Measurements from ENCODE around the gene OR51E1. TPM values are rescaled to one million over a fixed set of nuclear protein-coding genes. Genes with fewer than 3 reads are reported as not detected.
A peak's percentile ranks its signal among the peaks of the same experiment; 100 is the strongest.

The OR51E1 gene
- total and polyA plus RNA-seq, 4 donors, result 0.01 to 0.60 TPM; not detected in 2

GRCh38 chr11:4700436-4700820 is 56.6 kb downstream of the OR51E1 start:
- DNase-seq (peak in 1 of 3 donors; percentile 4), ATAC-seq (ENCODE audit: insufficient read depth, low FRiP score) (no peak)
- H3K4me3 ChIP-seq, result no peak overlapping the region
- H3K27ac ChIP-seq (ENCODE audit: low read depth in 1 of 2, low read length in 1 of 2), result no peak overlapping the region
- TF ChIP-seq, protein P1, sequence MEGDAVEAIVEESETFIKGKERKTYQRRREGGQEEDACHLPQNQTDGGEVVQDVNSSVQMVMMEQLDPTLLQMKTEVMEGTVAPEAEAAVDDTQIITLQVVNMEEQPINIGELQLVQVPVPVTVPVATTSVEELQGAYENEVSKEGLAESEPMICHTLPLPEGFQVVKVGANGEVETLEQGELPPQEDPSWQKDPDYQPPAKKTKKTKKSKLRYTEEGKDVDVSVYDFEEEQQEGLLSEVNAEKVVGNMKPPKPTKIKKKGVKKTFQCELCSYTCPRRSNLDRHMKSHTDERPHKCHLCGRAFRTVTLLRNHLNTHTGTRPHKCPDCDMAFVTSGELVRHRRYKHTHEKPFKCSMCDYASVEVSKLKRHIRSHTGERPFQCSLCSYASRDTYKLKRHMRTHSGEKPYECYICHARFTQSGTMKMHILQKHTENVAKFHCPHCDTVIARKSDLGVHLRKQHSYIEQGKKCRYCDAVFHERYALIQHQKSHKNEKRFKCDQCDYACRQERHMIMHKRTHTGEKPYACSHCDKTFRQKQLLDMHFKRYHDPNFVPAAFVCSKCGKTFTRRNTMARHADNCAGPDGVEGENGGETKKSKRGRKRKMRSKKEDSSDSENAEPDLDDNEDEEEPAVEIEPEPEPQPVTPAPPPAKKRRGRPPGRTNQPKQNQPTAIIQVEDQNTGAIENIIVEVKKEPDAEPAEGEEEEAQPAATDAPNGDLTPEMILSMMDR (IDR thresholded peaks at IDR 0.05; ENCODE audit: control extremely low read depth, extremely low read depth), result no peak
- H3K9me3 ChIP-seq (ENCODE audit: control insufficient read depth in 4 of 4, insufficient read depth in 3 of 4, low read length in 3 of 4), result no peaks in the 10 kb centered on the region
- no peaks in the 10 kb centered on the region for H3K36me3 ChIP-seq (ENCODE audit: control insufficient read depth in 4 of 4, insufficient read depth in 4 of 4, low read length in 4 of 4)
- peaks cover 0 to 6% (median 0%) of the 10 kb centered on the region in 5 donors for H3K4me1 ChIP-seq (ENCODE audit: control insufficient read depth in 5 of 5, insufficient read depth in 5 of 5, low read length in 5 of 5)
- 60 to 78% methylated on average over 1 of the region's 1 CpG for WGBS, 2 donors
- H3K27me3 ChIP-seq (ENCODE audit: control insufficient read depth in 3 of 3, insufficient read depth in 3 of 3, low read length in 2 of 3), result no peaks in the 10 kb centered on the region
- H3K9ac ChIP-seq (ENCODE audit: insufficient read depth in 1 of 2, low read length in 2 of 2), result no peak overlapping the region

- no peak within 1 kb of the TSS for H3K9ac ChIP-seq (ENCODE audit: insufficient read depth in 1 of 2, low read length in 2 of 2)
- TF ChIP-seq, protein P1 (IDR thresholded peaks at IDR 0.05; ENCODE audit: control extremely low read depth, extremely low read depth), result no peak
- no peaks in the 10 kb centered on the region for H3K36me3 ChIP-seq (ENCODE audit: control insufficient read depth in 4 of 4, insufficient read depth in 4 of 4, low read length in 4 of 4)
- no peaks in the 10 kb centered on the region for H3K9me3 ChIP-seq (ENCODE audit: control insufficient read depth in 4 of 4, insufficient read depth in 3 of 4, low read length in 3 of 4)
- no peak within 1 kb of the TSS for H3K27ac ChIP-seq (ENCODE audit: low read depth in 1 of 2, low read length in 1 of 2)
- no peaks in the 10 kb centered on the region for H3K27me3 ChIP-seq (ENCODE audit: control insufficient read depth in 3 of 3, insufficient read depth in 3 of 3, low read length in 2 of 3)
- H3K4me1 ChIP-seq (ENCODE audit: control insufficient read depth in 5 of 5, insufficient read depth in 5 of 5, low read length in 5 of 5), result peaks cover 0 to 6% (median 0%) of the 10 kb centered on the region in 5 donors
- WGBS, 2 donors, result 33 to 64% methylated on average over 5 of the region's 5 CpGs
- H3K4me3 ChIP-seq, result no peak within 1 kb of the TSS
- peak in 2 of 3 donors; percentile 26 to 35 for DNase-seq
- ATAC-seq (ENCODE audit: insufficient read depth, low FRiP score), result no peak
These were observed 60.4 kb downstream of the OR51E1 start, which contains the start of gene MMP26 for GRCh38 chr11:4704054-4704789. MMP26 (plus strand) TSS chr11:4704784.

GRCh38 chr11:4704790-4705334 is 61.1 kb downstream of the OR51E1 start:
- no peak for ATAC-seq (ENCODE audit: insufficient read depth, low FRiP score)
- WGBS, 2 donors, result 75 to 87% methylated on average over 8 of the region's 8 CpGs

More at GRCh38 chr11:4704790-4705334, 61.1 kb downstream of the OR51E1 start:
- Histone ChIP-seq H3K27ac (ENCODE audit: low read depth in 1 of 2, low read length in 1 of 2) (no peak overlapping the region), H3K4me1 (ENCODE audit: control insufficient read depth in 5 of 5, insufficient read depth in 5 of 5, low read length in 5 of 5) (peaks cover 0 to 6% (median 0%) of the 10 kb centered on the region in 5 donors), H3K9me3 (ENCODE audit: control insufficient read depth in 4 of 4, insufficient read depth in 3 of 4, low read length in 3 of 4) (no peaks in the 10 kb centered on the region), H3K36me3 (ENCODE audit: control insufficient read depth in 4 of 4, insufficient read depth in 4 of 4, low read length in 4 of 4) (no peaks in the 10 kb centered on the region), H3K9ac (ENCODE audit: insufficient read depth in 1 of 2, low read length in 2 of 2) (no peak overlapping the region), H3K27me3 (ENCODE audit: control insufficient read depth in 3 of 3, insufficient read depth in 3 of 3, low read length in 2 of 3) (no peaks in the 10 kb centered on the region), H3K4me3 (no peak overlapping the region)
- no peak for DNase-seq
- TF ChIP-seq, protein P1 (IDR thresholded peaks at IDR 0.05; ENCODE audit: control extremely low read depth, extremely low read depth), result no peak

Other genes with a start within 250 kb of the OR51E1 start
- gene OR52K2, start 194.7 kb upstream of the OR51E1 start, total RNA-seq, result under 1 TPM in 1 of 2 donors, not detected in 1; 0.67 TPM
- gene OR52K2, start 194.7 kb upstream of the OR51E1 start, polyA plus RNA-seq, result under 1 TPM in 1 of 2 donors, not detected in 1; 0.06 TPM
- gene OR52K1, start 161.3 kb upstream of the OR51E1 start, total RNA-seq, result under 1 TPM in 1 of 2 donors, not detected in 1; 0.18 TPM
- under 1 TPM in 1 of 2 donors, not detected in 1; 0.01 TPM for gene OR52K1, start 161.3 kb upstream of the OR51E1 start, polyA plus RNA-seq
- not detected for gene OR52M1, start 98.8 kb upstream of the OR51E1 start, total RNA-seq
- not detected for gene OR52M1, start 98.8 kb upstream of the OR51E1 start, polyA plus RNA-seq
- not detected for gene OR52I2, start 62.2 kb upstream of the OR51E1 start, total RNA-seq
- gene OR52I2, start 62.2 kb upstream of the OR51E1 start, polyA plus RNA-seq, result not detected
- not detected for gene OR52I1, start 49.9 kb upstream of the OR51E1 start, total RNA-seq
- gene OR52I1, start 49.9 kb upstream of the OR51E1 start, polyA plus RNA-seq, result not detected
- gene TRIM68, start 35.8 kb upstream of the OR51E1 start, total RNA-seq, result 10 to 100 TPM; 15.0 to 18.6 TPM
- 1 to 10 TPM; 5.6 to 7.5 TPM for gene TRIM68, start 35.8 kb upstream of the OR51E1 start, polyA plus RNA-seq
- not detected for gene OR51D1, start 6.5 kb upstream of the OR51E1 start, total RNA-seq
- gene OR51D1, start 6.5 kb upstream of the OR51E1 start, polyA plus RNA-seq, result not detected
- not detected for gene OR51E2, start 53.9 kb downstream of the OR51E1 start, total RNA-seq
- not detected for gene OR51E2, start 53.9 kb downstream of the OR51E1 start, polyA plus RNA-seq
- not detected for gene MMP26, start 60.8 kb downstream of the OR51E1 start, total RNA-seq
- not detected for gene MMP26, start 60.8 kb downstream of the OR51E1 start, polyA plus RNA-seq
- gene OR51F1, start 126.0 kb downstream of the OR51E1 start, total RNA-seq, result not detected
- not detected for gene OR51F1, start 126.0 kb downstream of the OR51E1 start, polyA plus RNA-seq
- gene OR52R1, start 160.4 kb downstream of the OR51E1 start, total RNA-seq, result not detected
- not detected for gene OR52R1, start 160.4 kb downstream of the OR51E1 start, polyA plus RNA-seq
- gene OR51F2, start 177.3 kb downstream of the OR51E1 start, total RNA-seq, result not detected
- gene OR51F2, start 177.3 kb downstream of the OR51E1 start, polyA plus RNA-seq, result not detected
- not detected for gene OR51S1, start 205.2 kb downstream of the OR51E1 start, total RNA-seq
- not detected for gene OR51S1, start 205.2 kb downstream of the OR51E1 start, polyA plus RNA-seq
- gene OR51T1, start 237.9 kb downstream of the OR51E1 start, total RNA-seq, result not detected
- gene OR51T1, start 237.9 kb downstream of the OR51E1 start, polyA plus RNA-seq, result not detected